Heart left ventricle (tissue), 16 donors: Measurements from ENCODE around the gene FAM83G. TPM values are rescaled to one million over a fixed set of nuclear protein-coding genes. Genes with fewer than 3 reads are reported as not detected.

ENCODE experiments used
- ATAC-seq, 4 donors: fragments of 200-7000 bp; cut with Tn5 transposase; one replicate each; pipeline ENCODE4 v1.9.1; 2020 to 2022; ENCODE audit warnings: moderate library complexity in 4 of 4, mild to moderate bottlenecking in 3 of 4, moderate number of reproducible peaks in 1 of 4
- DNase-seq, 5 donors: peaks; one replicate each; pipeline ENCODE4 v3.0.0-alpha.2; 2020
- H3K27ac ChIP-seq, 12 donors: fragments of 200-600 bp; sonication (generic) in 4 of 12; one replicate each; pipeline versions ENCODE4 v1.5.0 to v1.8.0; 2016 to 2022; ENCODE audit warnings: mild to moderate bottlenecking in 2 of 12
- H3K27me3 ChIP-seq, 9 donors: fragments of 200-600 bp; sonication (generic) in 2 of 9; one replicate each; pipeline versions ENCODE4 v1.5.1 to v1.8.0; 2016 to 2022; ENCODE audit warnings: mild to moderate bottlenecking in 3 of 9
- H3K36me3 ChIP-seq, 9 donors: fragments of 200-600 bp; sonication (generic) in 2 of 9; one replicate each; pipeline versions ENCODE4 v1.5.0 to v1.8.0; 2018 to 2022; ENCODE audit warnings: mild to moderate bottlenecking in 2 of 9
- H3K4me1 ChIP-seq, 12 donors: fragments of 200-600 bp; sonication (generic) in 4 of 12; one replicate each; pipeline versions ENCODE4 v1.5.0 to v1.8.0; 2016 to 2022; ENCODE audit warnings: mild to moderate bottlenecking in 3 of 12
- H3K4me3 ChIP-seq, 12 donors: fragments of 200-600 bp; sonication (generic) in 4 of 12; one replicate each; pipeline versions ENCODE4 v1.5.0 to v1.8.0; 2017 to 2022; ENCODE audit warnings: mild to moderate bottlenecking in 9 of 12, moderate library complexity in 4 of 12
- H3K9me3 ChIP-seq, 12 donors: fragments of 200-600 bp; sonication (generic) in 4 of 12; one replicate each; pipeline versions ENCODE4 v1.5.0 to v1.8.0; 2016 to 2022; ENCODE audit warnings: mild to moderate bottlenecking in 1 of 12
- CTCF ChIP-seq, 12 donors: fragments of 200-600 bp; sonication (generic) in 4 of 12; IDR thresholded peaks; one replicate each; pipeline versions ENCODE4 v1.5.0 to v1.8.0; 2018 to 2022; ENCODE audit warnings: antibody characterized with exemption in 12 of 12, mild to moderate bottlenecking in 5 of 12
- POLR2A ChIP-seq, 2 donors: fragments of 450-650 bp; IDR thresholded peaks; one replicate each; pipeline ENCODE4 v1.6.1; 2017; ENCODE audit warnings: antibody characterized with exemption in 2 of 2, mild to moderate bottlenecking in 2 of 2, moderate library complexity in 2 of 2
- WGBS, 4 donors: extraction: QIAGEN DNeasy Blood & Tissue Kit in 2 of 4; methylation state at CpG; one replicate each; pipeline versions ENCODE4 v1.1.5 to v1.1.7; 2013 to 2018; 5-methylcytosine and 5-hydroxymethylcytosine counted together
- intact Hi-C, 10 donors: fragments of 100-400 bp; cut with DNase I; formaldehyde crosslinking; loops; one replicate each; pipeline versions ENCODE4 v1.11.1 to v1.14.2; 2022
- polyA plus RNA-seq, 2 donors: library from polyadenylated mRNA; stranded (reverse); fragments of 200-250 nt; gene quantifications; one replicate each; pipeline ENCODE4 v1.2.3, GENCODE V29; 2013
- total RNA-seq, 9 donors: library from RNA; depleted of rRNA in 2 of 9; stranded (reverse); fragments of >200 nt in 2 of 9; fragmentation: NEBNext Ultra II Directional in 3 of 9; extraction: Animal tissue kit (Norgen Biotek cat#: 25700) in 3 of 9; gene quantifications; one replicate each; pipeline versions ENCODE4 v1.1.0 to v1.2.4, GENCODE V29; 2016 to 2023
- donor health status: ischemic (EF 13 %, LVEDD 7.1; RV severe dilation, severe dysfunction).
- donor health status: healthy with polysubstance abuse.
- donor health status: DM: no; HTN: yes; CAD: no.
- donor health status: DM: no; HTN: no; CAD: no.
- donor health status: ischemic (EF 25% LVEDD 6.9; RV normal size, moderate dysfunction).
- donor health status: ischemic (EF 25% LVEDD 5.7; RV mildly dilated, moderate dysfunction).
- donor health status: healthy.
- donor health status: DM: yes; HTN: yes; CAD: no.
- donor health status: ischemic (EF 35%, LVEDD 5.7; RV mildly dilated, moderate dysfunction).
- donor health status: nonischemic (EF 11% LVEDD 7.7; RV severe dilation, severe dysfunction).
- donor health status: DM: yes; HTN: yes; CAD: no.
- donor health status: PGD.
- donor health status: ischemic (EF 29% LVEDD 5.4; RV normal size, mild dysfunction).
- donor health status: nonischemic (EF 23%, LVEDD 6.1; RV moderate dilation, normal function).

Gene FAM83G
- total and polyA plus RNA-seq, 11 donors, result 1.2 to 12.8 (median 1.8) TPM

GRCh38 chr17:18981642-18982424 is 22.7 kb downstream of the FAM83G start:
- TF ChIP-seq POLR2A (IDR thresholded peaks at IDR 0.05) (no peak), CTCF (IDR thresholded peaks at IDR 0.05) (no peak)
- intact Hi-C loops, result loop anchor here in 1 of 10 donors (2.0 kb wide), 1 partner anchor 19 kb away; no protein-coding TSS in a partner anchor
- ATAC-seq (peak in 1 of 4 donors; percentile 41), DNase-seq (no peak)
- Histone ChIP-seq H3K27ac (no peak overlapping the region), H3K27me3 (no peaks in the 10 kb centered on the region), H3K4me3 (no peak overlapping the region), H3K9me3 (no peaks in the 10 kb centered on the region), H3K36me3 (no peaks in the 10 kb centered on the region), H3K4me1 (no peaks in the 10 kb centered on the region)
- WGBS, 4 donors, result 76 to 82% (median 79%) methylated on average over 27 to 30 of the region's 30 CpGs

GRCh38 chr17:18981335-18981641 is 23.3 kb downstream of the FAM83G start:
- intact Hi-C loops, result no loop called here

GRCh38 chr17:18980682-18981334 is 23.8 kb downstream of the FAM83G start:
- Histone ChIP-seq H3K27ac (no peak overlapping the region), H3K27me3 (no peaks in the 10 kb centered on the region), H3K4me3 (no peak overlapping the region), H3K36me3 (no peaks in the 10 kb centered on the region), H3K4me1 (no peaks in the 10 kb centered on the region), H3K9me3 (no peaks in the 10 kb centered on the region)
- intact Hi-C loops, result no loop called here
- no peak for DNase-seq
- no peak for ATAC-seq
- TF ChIP-seq CTCF (IDR thresholded peaks at IDR 0.05) (no peak), POLR2A (IDR thresholded peaks at IDR 0.05) (no peak)
- WGBS, 4 donors, result 81 to 88% (median 84%) methylated on average over 13 of the region's 13 CpGs

More at GRCh38 chr17:18981335-18981641, 23.3 kb downstream of the FAM83G start:
- Histone ChIP-seq H3K4me1 (no peaks in the 10 kb centered on the region), H3K27me3 (no peaks in the 10 kb centered on the region), H3K36me3 (no peaks in the 10 kb centered on the region), H3K9me3 (no peaks in the 10 kb centered on the region), H3K27ac (no peak overlapping the region), H3K4me3 (no peak overlapping the region)
- TF ChIP-seq CTCF (IDR thresholded peaks at IDR 0.05) (no peak), POLR2A (IDR thresholded peaks at IDR 0.05) (no peak)
- WGBS, 4 donors, result 92 to 95% (median 94%) methylated on average over 4 to 6 of the region's 6 CpGs
- ATAC-seq, result no peak
- no peak for DNase-seq

GRCh38 chr17:18978655-18979054 is 25.9 kb downstream of the FAM83G start:
- no peak for ATAC-seq
- H3K4me1 ChIP-seq, result no peaks in the 10 kb centered on the region
- H3K36me3 ChIP-seq, result no peaks in the 10 kb centered on the region
- H3K27ac ChIP-seq, result no peak overlapping the region
- WGBS, 4 donors, result 84 to 92% (median 90%) methylated on average over 17 of the region's 17 CpGs
- H3K4me3 ChIP-seq, result no peak overlapping the region
- TF ChIP-seq CTCF (IDR thresholded peaks at IDR 0.05) (no peak), POLR2A (IDR thresholded peaks at IDR 0.05) (no peak)
- no peaks in the 10 kb centered on the region for H3K9me3 ChIP-seq
- no peak for DNase-seq
- H3K27me3 ChIP-seq, result no peaks in the 10 kb centered on the region
- intact Hi-C loops, result no loop called here
